ENCODE data around the gene PRSS21.

GRCh38 chr16:2791174-2791573 lies 25.9 kb upstream of the PRSS21 start:
- TF ChIP-seq CTCF (IDR thresholded peaks at IDR 0.05) (no peak), POLR2A (IDR thresholded peaks at IDR 0.05) (no peak), POLR2AphosphoS5 (IDR thresholded peaks at IDR 0.05) (no peak), EP300 (IDR thresholded peaks at IDR 0.05) (no peak)

All from sigmoid colon (tissue), 4 donors.